ENCODE data around the gene CDK5RAP2. TPM values are rescaled to one million over a fixed set of nuclear protein-coding genes. Genes with fewer than 3 reads are reported as not detected.
A peak's percentile ranks its signal among the peaks of the same experiment; 100 is the strongest.

Gene CDK5RAP2
- total RNA-seq, 1 experiment from 2014 or later, result 56.4 TPM

DNA sequence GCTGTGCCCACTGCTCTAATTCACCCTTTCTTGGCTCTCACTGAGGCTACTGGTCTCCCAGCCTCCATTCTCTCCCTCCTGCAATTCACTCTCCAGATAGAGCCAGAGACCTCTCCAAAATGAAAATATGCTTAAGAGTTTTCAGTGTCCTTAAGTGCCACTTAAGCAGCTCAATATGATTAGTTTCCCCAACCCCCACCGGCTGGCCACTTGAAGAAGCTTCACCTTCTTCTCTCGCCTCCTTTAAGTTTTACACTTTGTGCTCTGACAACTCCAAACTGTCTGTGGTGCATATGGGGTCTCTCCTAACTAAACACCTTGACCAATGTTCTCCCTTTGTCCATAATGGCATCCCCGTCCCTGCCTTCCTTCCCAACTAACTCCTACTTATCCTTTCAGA lies 53.4 kb downstream of the CDK5RAP2 start:
- Histone ChIP-seq H3K4me2 (ENCODE audit: insufficient read depth, insufficient read length, low read length) (no peak overlapping the region), H2BK20ac (ENCODE audit: low read depth, low read length, poor library complexity, severe bottlenecking) (no peak overlapping the region), H3K4ac (ENCODE audit: low read depth, low read length) (no peak overlapping the region), H4K5ac (ENCODE audit: insufficient read length, low read depth, low read length) (no peak overlapping the region), H2BK120ac (ENCODE audit: low read depth, low read length, poor library complexity, severe bottlenecking) (no peak overlapping the region), H2AFZ (ENCODE audit: low read length) (no peak overlapping the region), H3K4me1 (ENCODE audit: insufficient read depth, low read length) (peaks cover 9% of the 10 kb centered on the region; the same call in 1 of the 2 replicates), H3K56ac (ENCODE audit: insufficient read length, low read depth, low read length) (no peak overlapping the region), H2AK5ac (ENCODE audit: insufficient read length, low read length) (no peak overlapping the region), H4K20me1 (ENCODE audit: control insufficient read depth, insufficient read depth, insufficient read length) (no peaks in the 10 kb centered on the region), H3K18ac (ENCODE audit: insufficient read length, low read depth, low read length) (no peak overlapping the region), H2BK5ac (ENCODE audit: insufficient read length, low read length) (no peak overlapping the region), H3K27me3 (ENCODE audit: insufficient read depth, low read length) (no peaks in the 10 kb centered on the region), H3K27ac (ENCODE audit: insufficient read length, low read depth, low read length) (no peak overlapping the region), H3K23ac (ENCODE audit: insufficient read length, low read depth, low read length) (no peak overlapping the region), H3K14ac (ENCODE audit: insufficient read depth, low read length) (no peak overlapping the region), H3K23me2 (ENCODE audit: insufficient read length, low read depth, low read length, poor library complexity, severe bottlenecking) (no peaks in the 10 kb centered on the region), H3T11ph (ENCODE audit: low read length) (no peak overlapping the region), H3K79me2 (ENCODE audit: insufficient read depth, low read length) (no peaks in the 10 kb centered on the region), H3K9me3 (ENCODE audit: control insufficient read depth, low read depth, low read length) (no peaks in the 10 kb centered on the region), H3K79me1 (ENCODE audit: insufficient read depth, low read depth, low read length, poor library complexity, severe bottlenecking) (no peaks in the 10 kb centered on the region), H2BK12ac (ENCODE audit: insufficient read length, low read depth, low read length) (no peak overlapping the region), H4K8ac (replicated peaks; ENCODE audit: insufficient read length, low read depth, low read length) (no peak overlapping the region), H3K9ac (ENCODE audit: extremely low read depth, insufficient read length, low read length) (no peak overlapping the region), H4K91ac (ENCODE audit: insufficient read length, low read depth, low read length) (no peak overlapping the region), H2BK15ac (ENCODE audit: low read depth, low read length) (no peak overlapping the region)
- Mint-ChIP-seq H3K4me1 (peaks cover 37 to 53% of the 10 kb centered on the region in 2 experiments), H3K4me3 (no peak overlapping the region), H3K27ac (peak overlapping the region in 1 of 3 experiments; percentile 4; a peak in 1 of 7 replicates), H3K36me3 (ENCODE audit: insufficient read depth in 1 of 3, low read depth in 3 of 3) (peaks cover 62 to 87% (median 78%) of the 10 kb centered on the region in 3 experiments), H3K9me3 (peaks cover 0 to 3% of the 10 kb centered on the region in 2 experiments; a peak in 1 of 5 replicates), H3K27me3 (ENCODE audit: low read depth) (no peaks in the 10 kb centered on the region)
- no CpG with 5 or more reads among the region's 3 CpGs for WGBS (ENCODE audit: extremely low coverage, insufficient read length, low lambda C conversion rate)
- DNase-seq, result no peak
- TF ChIP-seq, protein P1, sequence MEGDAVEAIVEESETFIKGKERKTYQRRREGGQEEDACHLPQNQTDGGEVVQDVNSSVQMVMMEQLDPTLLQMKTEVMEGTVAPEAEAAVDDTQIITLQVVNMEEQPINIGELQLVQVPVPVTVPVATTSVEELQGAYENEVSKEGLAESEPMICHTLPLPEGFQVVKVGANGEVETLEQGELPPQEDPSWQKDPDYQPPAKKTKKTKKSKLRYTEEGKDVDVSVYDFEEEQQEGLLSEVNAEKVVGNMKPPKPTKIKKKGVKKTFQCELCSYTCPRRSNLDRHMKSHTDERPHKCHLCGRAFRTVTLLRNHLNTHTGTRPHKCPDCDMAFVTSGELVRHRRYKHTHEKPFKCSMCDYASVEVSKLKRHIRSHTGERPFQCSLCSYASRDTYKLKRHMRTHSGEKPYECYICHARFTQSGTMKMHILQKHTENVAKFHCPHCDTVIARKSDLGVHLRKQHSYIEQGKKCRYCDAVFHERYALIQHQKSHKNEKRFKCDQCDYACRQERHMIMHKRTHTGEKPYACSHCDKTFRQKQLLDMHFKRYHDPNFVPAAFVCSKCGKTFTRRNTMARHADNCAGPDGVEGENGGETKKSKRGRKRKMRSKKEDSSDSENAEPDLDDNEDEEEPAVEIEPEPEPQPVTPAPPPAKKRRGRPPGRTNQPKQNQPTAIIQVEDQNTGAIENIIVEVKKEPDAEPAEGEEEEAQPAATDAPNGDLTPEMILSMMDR (conservative IDR thresholded peaks at IDR 0.05), result no peak

All from H9 (cell line).